Mesothelial cell of epicardium (in vitro differentiated cells): ENCODE results near the gene TBC1D2. TPM values are rescaled to one million over a fixed set of nuclear protein-coding genes. Genes with fewer than 3 reads are reported as not detected.
A peak's percentile ranks its signal among the peaks of the same experiment; 100 is the strongest.

Experiments used
- DNase-seq, 2 experiments: peaks; one replicate each; pipeline ENCODE4 v3.0.0; 2021; ENCODE audit warnings: low spot score in 2 of 2; ENCODE audit not compliant: unreplicated experiment in 2 of 2
- H3K27ac Mint-ChIP-seq: 2 replicates; pipeline ENCODE4 v1.8.0; 2021; ENCODE audit warnings: mixed read lengths
- H3K27me3 Mint-ChIP-seq: 2 replicates; pipeline ENCODE4 v1.8.0; 2021; ENCODE audit warnings: low read depth, mixed read lengths
- H3K36me3 Mint-ChIP-seq: 2 replicates; pipeline ENCODE4 v1.8.0; 2021; ENCODE audit warnings: mixed read lengths
- H3K4me1 Mint-ChIP-seq: 2 replicates; pipeline ENCODE4 v1.8.0; 2021; ENCODE audit warnings: mixed read lengths
- H3K4me3 Mint-ChIP-seq: 2 replicates; pipeline ENCODE4 v1.8.0; 2021; ENCODE audit warnings: mild to moderate bottlenecking, moderate library complexity, mixed read lengths
- H3K9me3 Mint-ChIP-seq: 2 replicates; pipeline ENCODE4 v1.8.0; 2021; ENCODE audit warnings: mixed read lengths
- CTCF ChIP-seq: fragments of 200-600 bp; sonication (generic); IDR thresholded peaks from one replicate; pipeline ENCODE4 v1.5.0; 2021; ENCODE audit warnings: antibody characterized with exemption; ENCODE audit not compliant: unreplicated experiment
- total RNA-seq: library from RNA; stranded (reverse); gene quantifications from 3 replicates; pipeline ENCODE4 v1.2.1, GENCODE V29; 2021

TBC1D2 gene
- total RNA-seq, 1 donor from 2014 or later: 7.0 TPM

GRCh38 chr9:98259791-98260190 lies 4.3 kb upstream of the TBC1D2 start:
- H3K36me3 Mint-ChIP-seq: no peaks in the 10 kb centered on the region
- H3K4me3 Mint-ChIP-seq: no peak overlapping the region
- no peak overlapping the region for H3K27ac Mint-ChIP-seq
- DNase-seq: no peak
- H3K9me3 Mint-ChIP-seq: no peaks in the 10 kb centered on the region
- TF ChIP-seq CTCF: no peak
- peaks cover 8% of the 10 kb centered on the region for H3K4me1 Mint-ChIP-seq
- no peaks in the 10 kb centered on the region for H3K27me3 Mint-ChIP-seq

DNA sequence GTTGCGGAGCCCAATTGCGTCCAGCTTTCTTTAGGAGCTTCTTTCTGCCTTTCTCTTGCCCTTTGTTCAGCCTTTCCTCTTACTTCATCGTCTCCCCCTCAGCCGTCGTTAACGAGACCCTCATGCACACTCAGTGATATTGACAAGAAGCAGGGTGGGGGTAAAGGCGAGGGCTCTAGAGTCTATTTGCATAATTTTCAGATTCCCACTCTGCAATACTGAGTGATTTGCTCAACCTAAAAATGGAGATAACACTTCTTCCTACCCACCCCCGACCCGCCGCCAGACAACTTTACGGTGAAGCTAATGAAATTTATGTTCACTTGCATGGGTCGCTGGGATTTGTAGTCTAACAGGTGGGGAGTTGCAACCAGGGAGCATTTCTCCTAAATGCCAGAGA lies 1.3 kb upstream of the TBC1D2 start:
- Mint-ChIP-seq H3K9me3 (no peaks in the 10 kb centered on the region), H3K36me3 (no peaks in the 10 kb centered on the region), H3K27ac (peak overlapping the region; percentile 96), H3K27me3 (no peaks in the 10 kb centered on the region), H3K4me3 (peak overlapping the region; percentile 82), H3K4me1 (peaks cover 21% of the 10 kb centered on the region)
- no peak for DNase-seq
- TF ChIP-seq CTCF: no peak

GRCh38 chr9:98255061-98255577 lies 330 bp downstream of the TBC1D2 start:
- Mint-ChIP-seq H3K27me3 (no peaks in the 10 kb centered on the region), H3K36me3 (no peaks in the 10 kb centered on the region), H3K4me1 (peaks cover 27% of the 10 kb centered on the region)

DNA sequence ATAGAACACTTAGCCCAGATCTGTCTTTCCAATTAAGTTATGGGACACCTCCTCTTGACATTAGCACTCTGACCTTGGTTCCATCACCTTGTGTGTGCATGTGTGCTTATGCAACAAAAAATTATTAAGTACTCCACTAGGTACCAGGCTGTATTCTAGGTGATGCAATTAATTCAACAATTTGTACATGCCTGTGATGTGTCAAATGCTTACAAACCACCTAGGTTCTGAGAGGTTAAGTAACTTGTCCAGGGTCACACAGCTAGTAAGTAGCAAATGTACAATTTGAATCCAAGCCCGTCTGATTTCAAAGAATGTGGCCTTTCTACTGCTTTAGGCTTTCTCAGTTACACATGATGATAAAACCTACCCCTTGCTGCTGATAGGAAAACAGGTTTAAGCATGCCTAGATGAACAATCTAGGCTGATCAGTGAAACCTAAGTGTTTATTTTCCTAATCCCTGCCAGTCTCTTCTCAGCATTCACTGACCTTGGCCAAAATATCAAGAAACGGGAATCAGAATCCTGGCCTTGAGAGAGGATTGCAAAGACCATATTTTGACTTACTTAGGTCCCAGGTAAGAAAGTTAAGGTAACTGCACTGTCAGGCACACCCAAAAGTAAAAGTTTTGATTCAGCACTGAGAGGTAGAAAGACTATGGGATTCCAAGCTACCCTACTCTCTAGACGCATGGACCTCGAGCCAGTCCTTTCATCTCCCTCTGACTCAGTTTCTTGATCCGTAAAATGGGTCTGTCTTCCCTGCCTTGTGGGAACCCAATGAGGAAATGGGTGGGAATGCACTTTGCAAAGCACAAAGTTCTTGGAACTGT lies 1.0 kb downstream of the TBC1D2 start:
- peaks cover 32% of the 10 kb centered on the region for H3K4me1 Mint-ChIP-seq

More at GRCh38 chr9:98255061-98255577, 330 bp downstream of the TBC1D2 start:
- TF ChIP-seq CTCF: no peak
- DNase-seq: no peak
- Mint-ChIP-seq H3K9me3 (no peaks in the 10 kb centered on the region), H3K4me3 (peak overlapping the region; percentile 82), H3K27ac (peak overlapping the region; percentile 61)

DNA sequence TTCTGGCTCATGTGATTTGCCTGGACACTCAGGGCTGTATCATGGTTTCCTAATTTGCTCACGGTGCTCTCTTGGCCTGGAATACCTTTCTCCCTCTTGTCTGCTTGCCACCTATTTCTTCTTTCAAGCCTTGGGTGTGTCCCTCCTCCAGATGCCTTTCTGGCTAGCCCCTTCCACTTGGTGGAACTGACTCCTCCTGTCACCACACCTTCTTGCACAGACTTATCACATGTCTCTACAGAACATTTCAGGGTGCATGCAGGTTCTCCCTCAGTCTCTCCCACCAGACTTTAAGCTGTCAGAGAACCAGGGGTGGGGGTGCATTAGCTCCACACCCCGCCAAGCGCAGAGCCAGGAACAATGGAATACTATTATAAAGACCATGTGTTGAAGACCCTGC lies 1.9 kb downstream of the TBC1D2 start:
- no peaks in the 10 kb centered on the region for H3K36me3 Mint-ChIP-seq
- H3K4me3 Mint-ChIP-seq: peak overlapping the region; percentile 28

More for the DNA sequence above, 1.0 kb downstream of the TBC1D2 start:
- no peak for TF ChIP-seq CTCF
- Mint-ChIP-seq H3K4me3 (peak overlapping the region; percentile 82), H3K27ac (peak overlapping the region; percentile 61), H3K27me3 (no peaks in the 10 kb centered on the region), H3K9me3 (no peaks in the 10 kb centered on the region), H3K36me3 (no peaks in the 10 kb centered on the region)
- no peak for DNase-seq

More for the DNA sequence above, 1.9 kb downstream of the TBC1D2 start:
- TF ChIP-seq CTCF: no peak
- Mint-ChIP-seq H3K4me1 (peaks cover 40% of the 10 kb centered on the region), H3K27ac (peak overlapping the region; percentile 6), H3K27me3 (no peaks in the 10 kb centered on the region), H3K9me3 (no peaks in the 10 kb centered on the region)
- DNase-seq: no peak
